Peyer's patch (tissue), 4 donors: ENCODE results near the gene SETD1A. TPM values are rescaled to one million over a fixed set of nuclear protein-coding genes. Genes with fewer than 3 reads are reported as not detected.

Experiments used
- DNase-seq, 3 donors: peaks; one replicate each; pipeline ENCODE4 v3.0.0-alpha.2; 2017 to 2019
- H3K27ac ChIP-seq, 4 donors: fragments of 200-600 bp; sonication (generic); one replicate each; pipeline ENCODE4 v1.5.1; 2016 to 2019
- H3K27me3 ChIP-seq, 2 donors: fragments of 200-600 bp; sonication (generic); one replicate each; pipeline ENCODE4 v1.5.1; 2019
- H3K36me3 ChIP-seq, 3 donors: fragments of 200-600 bp; sonication (generic); one replicate each; pipeline ENCODE4 v1.5.1; 2016 to 2019
- H3K4me1 ChIP-seq, 4 donors: fragments of 200-600 bp; sonication (generic); one replicate each; pipeline ENCODE4 v1.5.1; 2016 to 2019
- H3K4me3 ChIP-seq, 4 donors: fragments of 200-600 bp; sonication (generic); 1 replicate in 3 of 4; 2 replicates in 1 of 4; pipeline ENCODE4 v1.5.1; 2016 to 2019; ENCODE audit warnings: mild to moderate bottlenecking in 1 of 4
- H3K9me3 ChIP-seq, 4 donors: fragments of 200-600 bp; sonication (generic); one replicate each; pipeline ENCODE4 v1.5.1; 2016 to 2019; ENCODE audit warnings: mild to moderate bottlenecking in 1 of 4
- CTCF ChIP-seq, 6 experiments: fragments of 450-650 bp in 4 of 6; fragments of 200-600 bp in 2 of 6; sonication (generic) in 1 of 6; IDR thresholded peaks; one replicate each; pipeline ENCODE4 v1.5.1; 2017 to 2019; ENCODE audit warnings: antibody characterized with exemption in 6 of 6, mild to moderate bottlenecking in 3 of 6, moderate library complexity in 1 of 6
- POLR2A ChIP-seq, 2 donors: fragments of 450-650 bp; IDR thresholded peaks; one replicate each; pipeline ENCODE4 v1.5.1; 2017; ENCODE audit warnings: antibody characterized with exemption in 2 of 2, mild to moderate bottlenecking in 2 of 2, moderate library complexity in 2 of 2
- total RNA-seq, 4 donors: library from RNA; depleted of rRNA; stranded (reverse); fragments of >200 nt; gene quantifications; one replicate each; pipeline ENCODE4 v1.1.0, GENCODE V29; 2016

The SETD1A gene
- total RNA-seq, 4 donors from 2014 or later = 10.0 to 22.0 (median 16.5) TPM

DNA sequence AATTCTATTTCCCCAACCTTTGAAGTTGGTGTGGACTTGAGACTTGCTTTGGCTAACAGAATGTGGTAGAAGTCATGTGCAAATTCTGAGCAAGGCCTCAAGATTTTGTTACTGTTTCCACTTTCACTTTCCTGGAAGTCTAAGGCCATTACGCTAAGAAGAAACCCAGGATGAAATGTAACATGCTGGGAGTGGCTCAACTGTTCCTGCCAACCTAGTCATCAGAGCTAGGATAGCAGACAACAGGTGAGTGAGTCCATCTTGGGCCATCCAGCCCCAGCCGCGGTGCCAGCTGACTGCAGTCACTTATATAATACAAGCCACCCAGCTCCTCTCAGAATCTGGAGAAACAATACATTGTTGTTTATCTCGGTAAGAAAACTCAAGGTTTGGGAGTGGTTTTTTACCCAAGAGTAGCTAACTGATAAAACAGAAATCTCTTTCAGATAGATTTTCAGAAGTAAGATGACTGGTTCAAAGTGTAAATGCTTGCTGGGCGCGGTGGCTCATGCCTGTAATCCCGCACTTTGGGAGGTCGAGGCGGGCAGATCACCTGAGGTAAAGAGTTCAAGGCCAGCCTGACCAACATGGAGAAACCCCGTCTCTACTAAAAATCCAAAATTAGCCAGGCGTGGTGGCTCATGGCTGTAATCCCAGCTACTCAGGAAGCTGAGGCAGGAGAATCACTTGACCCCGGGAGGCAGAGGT is 65.1 kb downstream of the SETD1A start:
- Histone ChIP-seq H3K4me1 (no peaks in the 10 kb centered on the region), H3K27ac (peak overlapping the region in 2 of 4 donors; percentile 31 to 34), H3K4me3 (no peak overlapping the region), H3K9me3 (no peaks in the 10 kb centered on the region), H3K36me3 (no peaks in the 10 kb centered on the region), H3K27me3 (no peaks in the 10 kb centered on the region)
- DNase-seq = peak in 1 of 3 donors; percentile 61
- no peak for TF ChIP-seq CTCF (IDR thresholded peaks at IDR 0.05)
- TF ChIP-seq POLR2A (IDR thresholded peaks at IDR 0.05) = no peak

DNA sequence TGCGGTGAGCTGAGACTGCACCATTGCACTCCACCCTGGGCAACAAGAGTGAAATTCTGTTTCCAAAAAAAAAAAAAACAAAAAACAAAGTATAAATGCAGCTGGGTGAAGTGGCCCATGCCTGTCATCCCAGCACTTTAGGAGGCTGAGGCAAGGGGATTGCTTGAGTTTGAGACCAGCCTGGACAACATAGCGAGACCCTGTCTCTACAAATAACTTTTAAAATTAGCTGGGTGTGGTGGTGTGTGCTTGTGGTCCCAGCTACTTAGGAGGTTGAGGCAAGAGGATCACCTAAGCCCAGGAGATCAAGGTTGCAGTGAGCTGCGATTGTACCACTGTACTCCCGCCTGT is 65.7 kb downstream of the SETD1A start:
- TF ChIP-seq POLR2A (IDR thresholded peaks at IDR 0.05) (no peak), CTCF (IDR thresholded peaks at IDR 0.05) (no peak)
- Histone ChIP-seq H3K27ac (peak overlapping the region in 1 of 4 donors; percentile 31), H3K27me3 (no peaks in the 10 kb centered on the region), H3K4me1 (no peaks in the 10 kb centered on the region), H3K36me3 (no peaks in the 10 kb centered on the region), H3K9me3 (no peaks in the 10 kb centered on the region), H3K4me3 (no peak overlapping the region)
- no peak for DNase-seq

GRCh38 chr16:31023627-31024226 is 66.2 kb downstream of the SETD1A start:
- H3K4me3 ChIP-seq = no peak overlapping the region
- no peaks in the 10 kb centered on the region for H3K27me3 ChIP-seq
- H3K27ac ChIP-seq = no peak overlapping the region
- no peaks in the 10 kb centered on the region for H3K9me3 ChIP-seq
- H3K4me1 ChIP-seq = no peaks in the 10 kb centered on the region
- DNase-seq = no peak
- no peaks in the 10 kb centered on the region for H3K36me3 ChIP-seq
- TF ChIP-seq CTCF (IDR thresholded peaks at IDR 0.05) (no peak), POLR2A (IDR thresholded peaks at IDR 0.05) (no peak)

DNA sequence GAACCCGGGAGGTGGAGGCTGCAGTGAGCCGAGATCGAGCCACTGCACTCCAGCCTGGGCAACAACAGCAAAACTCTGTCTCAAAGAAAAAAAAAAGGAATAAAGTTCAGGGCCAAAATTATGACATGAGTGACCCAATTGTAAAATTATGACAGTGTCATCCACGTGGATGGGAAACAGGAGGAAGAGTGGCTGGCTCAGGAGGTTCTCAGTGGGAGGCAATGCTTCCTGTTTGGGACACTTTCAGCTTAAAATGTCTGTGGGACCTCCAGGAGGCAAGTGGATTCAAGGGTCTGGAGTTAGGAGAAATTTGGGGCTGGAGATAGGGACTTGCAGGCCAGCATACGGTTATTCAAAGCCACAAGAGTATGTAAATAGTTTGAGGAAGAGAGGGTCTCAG is 67.8 kb downstream of the SETD1A start:
- Histone ChIP-seq H3K4me1 (no peaks in the 10 kb centered on the region), H3K9me3 (no peaks in the 10 kb centered on the region), H3K4me3 (no peak overlapping the region), H3K36me3 (no peaks in the 10 kb centered on the region), H3K27ac (no peak overlapping the region), H3K27me3 (no peaks in the 10 kb centered on the region)
- DNase-seq = no peak
- TF ChIP-seq CTCF (IDR thresholded peaks at IDR 0.05) (no peak), POLR2A (IDR thresholded peaks at IDR 0.05) (no peak)

- Histone ChIP-seq H3K36me3 (no peaks in the 10 kb centered on the region), H3K27ac (no peak overlapping the region), H3K4me3 (no peak overlapping the region), H3K4me1 (peaks cover 0 to under 1% (median 0%) of the 10 kb centered on the region in 4 donors), H3K9me3 (no peaks in the 10 kb centered on the region), H3K27me3 (no peaks in the 10 kb centered on the region)
- no peak for DNase-seq
- no peak for TF ChIP-seq CTCF (IDR thresholded peaks at IDR 0.05)
- no peak for TF ChIP-seq POLR2A (IDR thresholded peaks at IDR 0.05)
These were observed 71.7 kb downstream of the SETD1A start for GRCh38 chr16:31029272-31029671.
